Measurements from ENCODE around the gene SERINC1.
"Not testable (repeated sequence)": the region's sequence is repeated elsewhere in the genome, so short reads cannot be mapped to it uniquely, and the experiment has no call there.

Gene SERINC1

DNA sequence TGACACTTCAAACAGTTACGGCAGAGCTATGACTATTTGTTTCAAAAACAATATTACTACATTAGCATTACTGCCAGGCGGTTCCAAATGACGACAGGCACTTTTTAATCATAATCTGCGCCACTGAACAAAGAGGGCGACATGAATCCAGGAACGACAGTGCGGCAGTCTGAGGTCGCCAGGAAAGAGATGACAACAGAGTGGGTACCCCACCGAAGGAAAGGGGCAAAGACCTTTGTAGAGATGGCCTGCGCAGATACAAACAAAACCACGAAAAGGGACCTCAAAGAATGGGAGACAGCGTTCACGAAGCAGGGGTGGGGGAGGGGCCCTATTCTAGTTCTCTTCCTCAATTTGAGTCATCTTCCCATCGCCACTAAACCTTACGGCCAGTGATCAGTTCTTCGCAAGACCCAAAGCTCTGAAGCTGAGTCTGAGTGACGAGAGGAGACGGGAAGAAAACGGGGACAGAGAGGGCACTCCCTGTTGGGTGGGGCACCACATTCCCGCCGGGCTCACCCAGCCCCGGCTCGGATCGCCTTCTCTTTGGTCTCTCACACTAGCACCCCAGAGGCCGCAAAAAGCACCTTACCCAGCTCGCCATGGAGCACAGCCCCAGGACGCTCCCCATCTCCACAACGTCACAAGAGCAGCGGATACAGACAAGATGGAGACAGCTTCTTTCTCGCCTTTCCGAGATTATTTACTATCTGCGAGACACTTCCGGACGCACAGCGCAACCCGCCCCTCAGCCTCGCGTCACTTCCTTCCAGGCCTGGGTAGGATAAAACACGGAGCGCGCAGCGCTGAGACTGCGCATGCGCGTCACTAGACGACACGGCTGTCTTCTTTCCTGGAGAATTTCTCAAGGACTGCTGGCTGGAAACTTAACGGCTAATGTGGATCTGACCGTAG lies at the start of gene SERINC1:
SERINC1 (minus strand) TSS at position 701 of the 915 bp plus-strand sequence; CDS start at position 631, 70 bp downstream.
- peak; percentile 94 for DNase-seq

- DNase-seq, result no peak
Measured at GRCh38 chr6:122511193-122511924, 39.8 kb upstream of the SERINC1 start.

DNA sequence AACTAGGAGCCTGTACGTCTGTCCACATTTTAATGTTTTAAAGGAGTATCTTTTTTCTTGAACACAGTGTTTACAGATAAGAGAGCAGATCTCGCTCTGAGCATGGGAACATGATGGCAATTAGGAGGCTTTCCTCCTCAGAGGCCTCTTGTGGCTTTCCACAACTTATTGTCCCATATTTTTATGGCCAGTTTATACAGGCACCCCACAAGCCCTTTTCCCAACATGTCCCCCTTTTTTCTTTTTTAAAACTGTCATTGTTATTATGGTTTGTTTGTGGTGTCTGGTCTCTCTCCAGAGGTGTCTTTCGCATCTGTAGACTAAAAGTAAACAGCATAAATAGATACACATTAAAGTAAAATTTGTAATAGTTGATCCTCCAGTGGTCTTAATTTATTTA lies 33.6 kb upstream of the SERINC1 start:
- not testable (repeated sequence) for DNase-seq

DNA sequence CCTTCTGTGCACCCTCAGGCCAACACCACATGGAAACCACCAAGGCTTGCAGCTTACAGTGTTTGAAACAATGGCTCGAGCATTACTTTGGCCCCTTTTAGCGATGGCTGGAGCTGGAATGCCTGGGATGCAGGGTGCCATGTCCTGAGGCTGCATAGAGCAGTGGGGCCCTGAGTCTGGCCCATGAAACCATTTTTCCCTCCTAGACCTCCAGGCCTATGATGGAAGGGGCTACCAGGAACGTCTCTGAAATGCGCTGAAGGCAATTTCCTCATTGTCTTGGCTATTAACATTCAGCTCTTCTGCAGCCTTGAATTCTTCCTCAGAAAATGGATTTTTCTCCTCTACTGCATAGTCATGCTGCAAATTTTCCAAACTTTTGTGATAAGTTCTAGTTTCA lies 29.9 kb upstream of the SERINC1 start:
- DNase-seq, result no peak

DNA sequence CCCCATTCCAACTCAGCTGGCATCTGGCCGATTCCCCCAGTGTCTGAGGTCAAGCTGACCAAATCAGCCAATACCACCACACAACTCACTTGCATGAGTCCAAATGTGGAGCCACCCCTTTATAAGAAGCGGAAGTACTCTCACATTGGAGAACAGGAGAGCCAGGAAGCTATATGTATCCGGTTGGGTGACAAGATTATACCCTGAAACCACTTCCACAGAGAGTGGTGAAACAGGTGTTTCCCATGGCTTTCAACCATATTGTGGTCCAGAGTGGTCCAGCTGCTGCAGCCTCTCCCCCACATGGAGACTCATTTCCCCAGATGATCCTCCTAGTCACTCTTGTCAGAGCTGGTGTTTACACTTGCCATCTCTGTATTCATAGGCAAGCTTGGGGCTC lies 24.0 kb upstream of the SERINC1 start:
- no peak for DNase-seq

- no peak for DNase-seq
Measured at GRCh38 chr6:122494665-122495272, 23.2 kb upstream of the SERINC1 start.

DNA sequence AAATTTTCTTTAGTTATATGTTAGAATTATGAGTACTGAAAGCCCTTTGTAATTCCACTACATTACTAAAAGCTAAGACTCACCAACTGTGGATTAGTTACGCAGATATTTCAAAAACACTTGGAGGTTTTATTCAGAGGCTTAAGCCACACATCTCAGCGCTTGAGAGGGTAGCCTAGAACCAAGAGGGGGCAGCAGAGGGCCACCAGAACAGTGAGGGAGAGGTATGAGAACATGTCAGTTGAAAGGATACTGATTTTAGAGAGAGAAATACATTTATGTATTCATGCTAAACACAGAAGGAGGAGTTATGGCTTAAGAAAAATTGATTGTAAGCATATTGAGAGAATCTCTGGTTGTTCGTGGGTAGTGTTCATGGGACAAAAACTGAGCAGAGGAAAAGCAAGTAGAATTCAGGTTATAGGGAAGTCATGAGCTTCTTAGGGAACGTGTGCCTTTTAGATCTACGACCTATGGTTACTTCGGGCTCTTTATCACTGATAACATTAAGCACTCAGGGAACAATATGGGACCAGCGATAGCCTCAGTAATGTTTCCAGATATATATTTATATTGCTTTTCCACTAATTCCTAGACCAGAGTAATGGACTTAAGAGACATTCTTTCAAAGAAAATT lies 20.4 kb upstream of the SERINC1 start:
- peak; percentile 73 for DNase-seq

- DNase-seq, result no peak
Measured at GRCh38 chr6:122490607-122491006, 19.0 kb upstream of the SERINC1 start.

DNA sequence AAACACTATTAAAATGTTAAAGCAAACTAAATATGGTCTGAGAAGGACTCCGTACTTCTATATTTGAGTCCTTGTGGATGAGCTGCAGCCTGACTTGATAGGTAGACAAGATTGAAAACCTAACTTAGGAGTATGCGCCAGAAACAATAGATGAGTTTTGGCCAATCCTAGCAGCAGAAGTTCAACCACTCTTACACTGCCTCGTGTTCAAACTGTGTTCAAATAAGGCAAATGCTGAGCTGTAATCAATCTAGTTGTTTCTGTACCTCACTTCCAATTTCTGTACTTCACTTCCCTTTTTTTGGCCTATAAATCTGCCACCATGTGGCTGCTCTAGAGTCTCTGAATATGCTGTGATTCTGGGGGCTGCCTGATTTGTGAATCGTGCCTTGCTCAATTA lies 13.2 kb upstream of the SERINC1 start:
- DNase-seq, result no peak

DNA sequence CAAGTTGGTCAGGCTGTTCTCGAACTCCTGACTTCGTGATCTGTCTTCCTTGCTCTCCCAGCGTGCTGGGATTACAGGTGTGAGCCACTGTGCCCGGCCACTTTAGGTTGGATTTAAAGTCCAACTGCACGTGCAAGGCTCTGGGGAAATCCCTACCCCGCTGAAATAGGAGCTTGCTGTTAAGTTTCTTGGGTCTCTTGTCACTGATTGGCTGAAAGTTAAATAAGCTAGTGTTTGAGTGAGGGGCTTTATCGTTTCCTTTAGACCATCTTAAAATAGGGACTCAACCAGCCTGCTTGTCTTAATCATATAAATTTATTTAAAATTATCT lies 11.1 kb upstream of the SERINC1 start:
- DNase-seq, result no peak

DNA sequence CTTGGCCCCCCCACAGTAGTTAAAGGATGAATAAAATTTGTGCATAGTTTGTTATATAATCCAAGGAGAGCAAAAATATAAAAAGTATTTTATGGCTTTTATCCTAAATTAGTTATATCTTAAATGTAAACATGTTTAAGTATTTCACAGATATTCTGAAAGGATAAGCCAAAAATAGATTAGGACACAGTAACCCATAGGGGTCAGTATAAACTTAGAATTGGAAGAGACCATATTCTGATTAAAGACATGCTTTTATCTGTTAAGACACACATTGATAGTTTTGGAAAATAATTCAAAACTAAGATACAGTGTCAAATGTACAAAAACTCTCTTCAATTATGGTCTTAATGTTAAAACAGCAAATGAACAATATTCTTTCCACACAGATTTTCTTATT lies 4.5 kb upstream of the SERINC1 start:
- no peak for DNase-seq

- DNase-seq, result no peak
Measured at GRCh38 chr6:122472022-122472340, 374 bp upstream of the SERINC1 start.

GRCh38 chr6:122461885-122462284 lies 9.7 kb downstream of the SERINC1 start:
- DNase-seq, result no peak

- not testable (repeated sequence) for DNase-seq
Measured at GRCh38 chr6:122459865-122460416, 11.7 kb downstream of the SERINC1 start.

GRCh38 chr6:122459240-122459639 lies 12.4 kb downstream of the SERINC1 start:
- DNase-seq, result no peak

- DNase-seq, result no peak
Measured at GRCh38 chr6:122458087-122458486, 13.5 kb downstream of the SERINC1 start.

- not testable (repeated sequence) for DNase-seq
Measured at GRCh38 chr6:122455116-122455515, 16.5 kb downstream of the SERINC1 start.

GRCh38 chr6:122454673-122455072 lies 16.9 kb downstream of the SERINC1 start:
- DNase-seq, result no peak

DNA sequence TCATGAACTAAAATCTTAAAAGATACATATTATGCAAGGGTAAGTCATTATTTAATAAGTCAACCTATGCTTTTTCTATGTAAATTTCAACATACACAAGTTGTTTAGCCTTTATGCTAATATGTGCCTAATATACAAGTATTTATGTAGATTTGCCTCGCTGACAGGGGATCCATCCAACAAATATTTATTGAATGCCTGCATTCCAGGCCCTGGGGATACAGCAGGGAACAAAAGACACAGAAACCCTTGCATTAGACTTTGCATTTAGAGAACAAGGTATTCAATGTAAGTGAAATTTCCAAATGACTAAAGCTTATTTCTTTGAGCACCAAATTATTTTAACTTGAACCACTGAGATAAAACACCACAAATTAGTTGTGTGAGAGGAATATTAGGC lies 19.1 kb downstream of the SERINC1 start:
- no peak for DNase-seq

DNA sequence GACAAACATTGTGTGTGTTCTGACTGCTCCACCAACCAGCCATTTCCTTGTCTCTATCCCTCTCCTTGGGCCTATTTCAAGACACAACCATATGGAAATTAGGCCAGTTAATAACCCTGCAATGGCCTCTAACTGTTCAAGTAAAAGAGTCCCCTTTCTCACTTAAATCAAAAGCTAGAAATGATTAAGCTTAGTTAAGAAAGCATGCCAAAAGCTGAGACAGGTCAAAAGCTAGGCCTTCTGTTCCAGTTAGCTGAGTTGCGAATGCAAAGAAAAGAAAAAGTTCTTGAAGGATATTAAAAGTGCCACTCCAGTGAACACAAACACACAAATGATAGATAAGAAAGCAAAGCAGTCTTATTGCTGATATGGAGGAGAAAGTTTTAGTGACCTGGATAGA lies 22.5 kb downstream of the SERINC1 start:
- DNase-seq, result no peak

GRCh38 chr6:122445274-122445673 lies 26.3 kb downstream of the SERINC1 start:
- peak; percentile 4 for DNase-seq

GRCh38 chr6:122438975-122439374 lies 32.6 kb downstream of the SERINC1 start:
- DNase-seq, result no peak

- DNase-seq, result no peak
Measured at GRCh38 chr6:122432816-122433215, 38.8 kb downstream of the SERINC1 start.

All from CD4-positive, alpha-beta T cell treated with Interleukin-17A for 4 hours (primary cell).